Measurements from ENCODE around the gene SPAG5. TPM values are rescaled to one million over a fixed set of nuclear protein-coding genes. Genes with fewer than 3 reads are reported as not detected.

SPAG5 gene
- total and polyA plus RNA-seq, 10 of the 15 experiments (the other 5 are each of a cell fraction or from before 2014, with no cell fraction given), result 73.5 to 171 (median 106) TPM

- no peak for TF ChIP-seq DPF2 (IDR thresholded peaks at IDR 0.05)
- no peak for TF ChIP-seq RB1 (IDR thresholded peaks at IDR 0.05; ENCODE audit: borderline replicate concordance)
- TF ChIP-seq SUPT20H (IDR thresholded peaks at IDR 0.05; ENCODE audit: borderline replicate concordance, control insufficient read depth, low read depth, low read length), result no peak
- no peak for TF ChIP-seq E2F4 (IDR thresholded peaks at IDR 0.05; ENCODE audit: low read depth, low read length)
- no peak for TF ChIP-seq MTA3 (IDR thresholded peaks at IDR 0.05; ENCODE audit: borderline replicate concordance, low read length)
- no peak for TF ChIP-seq ZNF384 (IDR thresholded peaks at IDR 0.05; ENCODE audit: borderline replicate concordance, low read depth, low read length)
Observed at GRCh38 chr17:28553000-28553505, 45.8 kb downstream of the SPAG5 start (continued).

- H3K9ac ChIP-seq (ENCODE audit: control insufficient read depth, insufficient read depth, low read length), result peak within 1 kb of the TSS; percentile 79
- no peaks in the 10 kb centered on the region for H4K20me1 ChIP-seq (ENCODE audit: control insufficient read depth, insufficient read depth)
- in situ Hi-C loops (cut with MboI) (loop anchor here (25.0 kb wide), 1 partner anchor 1065 kb away; no protein-coding TSS in a partner anchor), intact Hi-C loops (cut with micrococcal nuclease; ENCODE audit: unreplicated experiment) (loop anchor here (10.0 kb wide), 1 partner anchor 162 kb away; the partner anchor contains the start of genes PROCA1, RAB34 and RPL23A)
- no peaks in the 10 kb centered on the region for H3K9me3 ChIP-seq (replicated peaks; ENCODE audit: control insufficient read depth, insufficient read depth, low read length)
- ATAC-seq (peak; percentile 78), FAIRE-seq (no peak), DNase-seq (ENCODE audit: low read depth, low spot score) (no peak)
- peak within 1 kb of the TSS; percentile 98 for H3K4me3 ChIP-seq
- under 1% methylated on average over 50 of the region's 67 CpGs for WGBS (ENCODE audit: insufficient coverage, insufficient replicate concordance, low lambda C conversion rate, missing lambda C conversion rate)
- peaks cover 48% of the 10 kb centered on the region for H3K79me2 ChIP-seq (ENCODE audit: control insufficient read depth, insufficient read depth, low read length)
- peaks cover 24 to 31% of the 10 kb centered on the region in 2 experiments; a peak in 3 of 4 replicates for H3K36me3 ChIP-seq (ENCODE audit: control insufficient read depth in 2 of 2, insufficient read depth in 2 of 2, low read length in 1 of 2)
- no peaks in the 10 kb centered on the region for H3K27me3 ChIP-seq (replicated peaks in 1 of 2; ENCODE audit: control insufficient read depth in 2 of 2, insufficient read depth in 2 of 2, low read length in 1 of 2)
- no TSS peak for BruUV-seq (replicated peaks)
- ChIA-PET SMC1A (ENCODE audit: uncharacterized antibody, unreplicated experiment) (interaction anchor here (0.6 to 6.1 kb wide), 6 partner anchors 9 to 46 kb away, joined by 3 to 89 read pairs (median 4); partner anchors contain the start of genes PIGS and SPAG5), CTCF (interaction anchor here (1.0 to 13.9 kb wide), 5 partner anchors 14 to 60 kb away, joined by 3 to 316 read pairs (median 3); partner anchors contain the start of gene PIGS), POLR2A (interaction anchor here (0.7 to 9.1 kb wide), 9 partner anchors 17 to 167 kb away, joined by 3 to 148 read pairs (median 6); partner anchors contain the start of genes ALDOC, PIGS and RPL23A), RAD21 (ENCODE audit: unreplicated experiment) (interaction anchor here (0.6 to 8.3 kb wide), 6 partner anchors 17 to 1219 kb away, joined by 3 to 102 read pairs (median 4); partner anchors contain the start of genes ALDOC and PIGS)
- peak within 1 kb of the TSS; percentile 73 for H3K27ac ChIP-seq (ENCODE audit: control insufficient read depth, insufficient read depth)
- peaks cover 34% of the 10 kb centered on the region for H3K4me1 ChIP-seq (ENCODE audit: control insufficient read depth, insufficient read depth, low read length)
- peak within 1 kb of the TSS; percentile 48; the same call in 1 of the 2 replicates for H2AFZ ChIP-seq (ENCODE audit: control insufficient read depth, low read depth, low read length)
- H3K4me2 ChIP-seq (ENCODE audit: control insufficient read depth, insufficient read depth), result peak within 1 kb of the TSS; percentile 97
- no peak for TF ChIP-seq PAX5 (IDR thresholded peaks at IDR 0.05; ENCODE audit: borderline replicate concordance, low read depth, low read length)
- peak; percentile 69; the same call in 1 of the 2 replicates for TF ChIP-seq ZNF687 (IDR thresholded peaks at IDR 0.05)
- no peak for TF ChIP-seq KDM1A (IDR thresholded peaks at IDR 0.05; ENCODE audit: borderline replicate concordance)
- peak; percentile 20 for TF ChIP-seq BCL3 (IDR thresholded peaks at IDR 0.05; ENCODE audit: borderline replicate concordance, insufficient read depth, low read depth, low read length, poor library complexity, severe bottlenecking)
- 0 out of 2 replicates have a peak, but pooled peaks have one; percentile 17 for TF ChIP-seq TCF3 (IDR thresholded peaks at IDR 0.05; ENCODE audit: borderline replicate concordance, insufficient read depth, low read depth, low read length)
- TF ChIP-seq TCF7 (IDR thresholded peaks at IDR 0.05; ENCODE audit: borderline replicate concordance), result no peak
- no peak for TF ChIP-seq MXI1 (IDR thresholded peaks at IDR 0.05; ENCODE audit: low read depth, low read length)
- no peak; the same call in 1 of the 2 replicates for TF ChIP-seq RB1 (IDR thresholded peaks at IDR 0.05; ENCODE audit: borderline replicate concordance)
Observed at GRCh38 chr17:28552176-28552999, 46.4 kb downstream of the SPAG5 start, which contains the start of gene UNC119. UNC119 (minus strand) TSS chr17:28552624; CDS start chr17:28552557, 67 bp downstream.

All from GM12878 (cell line).